22Rv1 (cell line): ENCODE data around the gene DYNLT2.

Experiments used
- H3K27ac ChIP-seq: fragments of 450-650 bp; 2 replicates; pipeline ENCODE4 v1.5.1; 2017
- ZFX ChIP-seq: fragments of 450-650 bp; IDR thresholded peaks from 2 replicates; pipeline ENCODE4 v1.6.1; 2017; ENCODE audit warnings: antibody characterized with exemption, borderline replicate concordance
- TF ChIP-seq, protein P1 (sequence below): fragments of 450-650 bp; IDR thresholded peaks from 2 replicates; pipeline ENCODE4 v1.5.1; 2017; ENCODE audit warnings: mild to moderate bottlenecking

Gene DYNLT2, protein sequence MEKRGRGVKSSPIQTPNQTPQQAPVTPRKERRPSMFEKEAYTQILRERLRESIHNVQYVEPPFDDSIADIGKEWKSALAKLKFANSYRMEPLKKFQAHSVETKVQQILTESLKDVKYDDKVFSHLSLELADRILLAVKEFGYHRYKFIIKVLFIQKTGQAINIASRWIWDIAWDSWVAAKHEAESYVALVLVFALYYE

DNA sequence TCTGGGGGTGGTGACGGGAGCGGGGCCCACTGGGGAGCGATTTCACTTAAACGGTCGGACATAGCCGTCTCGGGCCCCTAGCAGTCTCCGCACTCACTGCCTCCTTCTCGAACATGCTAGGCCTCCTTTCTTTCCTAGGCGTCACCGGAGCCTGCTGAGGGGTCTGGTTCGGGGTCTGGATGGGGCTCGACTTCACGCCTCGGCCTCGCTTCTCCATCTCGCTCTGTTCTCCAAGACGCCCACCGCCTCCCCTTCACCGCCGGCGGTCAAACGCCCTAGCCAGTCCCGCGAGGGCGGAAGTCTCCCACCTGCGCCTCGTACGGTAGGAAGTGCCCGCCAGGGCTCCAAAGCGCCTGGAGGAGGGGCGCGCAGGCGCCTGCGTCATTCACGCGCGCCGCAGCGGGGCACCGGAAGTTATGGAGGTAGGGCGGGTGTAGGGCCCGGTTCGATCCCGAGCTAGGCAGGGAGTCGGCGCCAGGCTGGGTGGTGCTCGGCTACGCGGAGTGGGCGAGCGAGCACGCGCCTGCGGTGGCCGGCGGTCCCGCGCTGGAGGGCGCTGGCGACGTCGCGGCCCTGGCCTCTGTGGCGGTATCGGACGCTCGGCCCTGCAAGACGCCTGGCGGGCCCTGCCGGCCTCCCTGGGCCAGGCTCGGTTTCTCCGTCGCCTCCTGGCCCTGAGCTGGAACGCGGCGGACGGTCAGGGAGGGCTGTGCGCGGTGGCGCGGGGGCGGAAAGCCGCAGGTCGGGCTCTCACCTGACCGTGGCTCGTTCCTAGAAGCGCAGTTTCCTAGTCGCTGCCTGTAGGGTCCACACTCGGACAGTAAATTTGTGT, at the start of gene DYNLT2, which contains the start of gene ERMARD:
Gene DYNLT2, minus strand, starts transcription at position 331 of the 832 bp plus-strand sequence. Its CDS starts 114 bp downstream, at position 217.
Gene ERMARD, plus strand, starts transcription at position 381 of the 832 bp plus-strand sequence. Its CDS starts 36 bp downstream, at position 417.
- TF ChIP-seq, protein P1, sequence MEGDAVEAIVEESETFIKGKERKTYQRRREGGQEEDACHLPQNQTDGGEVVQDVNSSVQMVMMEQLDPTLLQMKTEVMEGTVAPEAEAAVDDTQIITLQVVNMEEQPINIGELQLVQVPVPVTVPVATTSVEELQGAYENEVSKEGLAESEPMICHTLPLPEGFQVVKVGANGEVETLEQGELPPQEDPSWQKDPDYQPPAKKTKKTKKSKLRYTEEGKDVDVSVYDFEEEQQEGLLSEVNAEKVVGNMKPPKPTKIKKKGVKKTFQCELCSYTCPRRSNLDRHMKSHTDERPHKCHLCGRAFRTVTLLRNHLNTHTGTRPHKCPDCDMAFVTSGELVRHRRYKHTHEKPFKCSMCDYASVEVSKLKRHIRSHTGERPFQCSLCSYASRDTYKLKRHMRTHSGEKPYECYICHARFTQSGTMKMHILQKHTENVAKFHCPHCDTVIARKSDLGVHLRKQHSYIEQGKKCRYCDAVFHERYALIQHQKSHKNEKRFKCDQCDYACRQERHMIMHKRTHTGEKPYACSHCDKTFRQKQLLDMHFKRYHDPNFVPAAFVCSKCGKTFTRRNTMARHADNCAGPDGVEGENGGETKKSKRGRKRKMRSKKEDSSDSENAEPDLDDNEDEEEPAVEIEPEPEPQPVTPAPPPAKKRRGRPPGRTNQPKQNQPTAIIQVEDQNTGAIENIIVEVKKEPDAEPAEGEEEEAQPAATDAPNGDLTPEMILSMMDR: peak; percentile 40
- no peak for TF ChIP-seq ZFX

DNA sequence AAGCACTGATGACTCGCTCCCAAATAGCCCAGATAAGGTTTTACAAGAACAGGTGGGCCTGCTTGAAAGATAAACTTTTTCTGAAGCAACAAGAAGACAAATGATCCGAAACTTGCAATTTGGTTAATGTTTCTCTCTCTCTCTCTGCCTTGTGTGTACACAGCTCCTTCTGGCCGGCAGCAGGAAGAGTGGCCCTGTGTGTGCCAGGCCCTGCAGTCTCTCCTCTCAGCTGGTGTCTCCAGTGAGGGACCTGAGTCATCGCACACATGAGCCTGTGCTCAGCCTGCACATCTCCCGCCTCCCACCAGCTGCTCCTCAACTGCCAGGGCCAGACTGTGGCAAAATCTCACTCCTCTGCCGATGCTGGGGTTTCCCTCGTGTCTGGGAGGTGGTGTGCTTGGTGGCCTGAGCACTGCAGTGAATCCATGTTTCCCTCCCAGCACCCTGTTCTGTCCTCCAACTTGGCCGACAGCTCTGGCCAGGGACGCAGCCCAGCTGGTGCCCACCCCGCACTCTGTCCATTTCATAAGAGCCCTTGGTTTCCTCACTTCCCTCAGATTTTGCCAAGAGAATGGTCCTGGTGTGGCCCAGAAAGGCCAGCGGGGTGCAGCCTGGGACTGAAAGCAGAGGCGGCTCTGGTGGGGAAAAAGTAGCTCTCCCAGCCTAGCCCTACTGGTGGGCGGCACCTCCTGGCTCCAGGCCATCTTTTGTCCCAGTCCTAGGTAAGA, 49.5 kb upstream of the DYNLT2 start:
- TF ChIP-seq, protein P1: no peak
- TF ChIP-seq ZFX: no peak
- H3K27ac ChIP-seq: no peak overlapping the region

More for the DNA sequence above, at the start of gene DYNLT2, which contains the start of gene ERMARD:
- H3K27ac ChIP-seq: peak within 1 kb of the TSS; percentile 93

DNA sequence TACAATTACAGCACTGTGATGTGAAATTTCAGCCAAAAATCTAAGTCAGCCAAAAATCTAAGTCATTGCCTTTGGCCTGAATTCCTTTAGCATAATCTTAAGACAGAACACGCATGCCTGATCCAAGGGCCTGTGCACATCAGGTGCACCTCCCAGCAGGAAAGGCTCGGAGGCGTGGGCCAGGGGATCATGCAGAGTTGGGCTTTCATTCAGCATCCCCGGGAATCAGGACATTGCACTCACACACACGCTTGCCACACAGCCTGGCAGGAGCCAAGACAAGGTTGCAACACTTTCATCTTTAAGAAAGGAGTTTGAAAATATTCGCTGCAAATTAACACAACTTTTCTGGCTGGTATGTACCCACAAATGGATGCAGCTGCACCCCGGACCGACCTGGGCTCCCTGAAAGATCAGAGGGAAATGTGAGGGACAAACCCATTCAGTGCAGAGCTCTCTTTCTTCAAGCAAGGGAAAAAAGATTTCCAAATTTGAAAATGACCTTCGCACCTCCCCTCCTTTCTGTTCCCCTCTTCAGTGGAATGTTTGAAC, 48.8 kb upstream of the DYNLT2 start:
- TF ChIP-seq, protein P1: no peak
- no peak for TF ChIP-seq ZFX
- no peak overlapping the region for H3K27ac ChIP-seq

DNA sequence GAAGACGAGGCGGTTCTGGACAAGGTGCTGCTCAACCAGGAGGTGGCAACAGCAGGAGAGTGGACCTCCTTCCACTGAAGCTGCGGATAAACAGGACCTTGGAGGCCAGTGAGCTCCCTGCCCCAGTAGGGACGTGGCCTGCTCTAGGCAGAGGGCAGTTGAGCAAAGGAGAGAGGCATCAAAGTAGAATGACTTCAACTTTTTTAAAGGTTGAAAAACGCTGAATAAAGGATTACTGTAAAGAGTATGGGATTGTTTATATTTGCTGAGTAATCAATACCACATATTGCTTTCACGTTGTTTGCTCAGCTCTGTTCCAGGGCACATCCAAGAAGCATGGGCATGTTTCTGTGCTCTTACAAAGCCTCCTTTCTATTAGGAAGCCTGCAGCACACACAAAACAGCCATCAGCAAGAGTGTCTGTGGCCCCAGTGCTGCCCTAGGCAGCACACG, 48.1 kb upstream of the DYNLT2 start:
- TF ChIP-seq, protein P1: no peak
- TF ChIP-seq ZFX: no peak
- no peak overlapping the region for H3K27ac ChIP-seq

DNA sequence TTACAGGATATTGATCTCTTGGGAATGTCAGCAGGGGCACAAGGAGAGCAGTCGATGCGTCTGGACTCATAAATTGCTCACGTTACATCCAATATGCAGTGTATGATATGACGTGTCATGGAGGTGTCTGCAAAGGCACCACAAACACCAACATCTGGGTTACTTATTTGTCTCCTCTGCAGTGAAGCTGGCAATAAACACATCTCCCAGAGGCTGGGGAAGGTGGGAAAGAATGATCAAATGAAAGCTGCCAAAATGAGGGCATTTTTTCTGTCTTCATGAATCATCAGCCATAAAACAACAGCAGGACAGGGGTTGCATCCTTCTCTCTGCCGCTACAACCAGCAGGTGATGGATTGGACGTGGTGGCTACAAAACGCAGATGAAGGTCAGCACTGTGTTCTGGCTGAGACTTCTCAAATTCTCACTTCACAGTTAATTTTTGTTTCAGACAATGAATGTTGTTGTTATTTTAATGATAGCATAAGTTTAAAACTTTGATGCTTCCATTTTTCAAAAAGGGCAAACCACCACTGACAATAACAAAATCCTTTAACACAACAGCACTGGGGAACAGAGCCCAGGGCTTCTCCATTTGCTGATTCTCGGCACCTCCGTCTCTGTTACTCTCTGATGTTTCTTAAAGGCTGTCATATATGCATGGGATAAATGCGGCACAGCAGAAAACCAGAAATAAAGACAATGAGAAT, 47.5 kb upstream of the DYNLT2 start:
- TF ChIP-seq ZFX: no peak
- TF ChIP-seq, protein P1: no peak
- no peak overlapping the region for H3K27ac ChIP-seq

DNA sequence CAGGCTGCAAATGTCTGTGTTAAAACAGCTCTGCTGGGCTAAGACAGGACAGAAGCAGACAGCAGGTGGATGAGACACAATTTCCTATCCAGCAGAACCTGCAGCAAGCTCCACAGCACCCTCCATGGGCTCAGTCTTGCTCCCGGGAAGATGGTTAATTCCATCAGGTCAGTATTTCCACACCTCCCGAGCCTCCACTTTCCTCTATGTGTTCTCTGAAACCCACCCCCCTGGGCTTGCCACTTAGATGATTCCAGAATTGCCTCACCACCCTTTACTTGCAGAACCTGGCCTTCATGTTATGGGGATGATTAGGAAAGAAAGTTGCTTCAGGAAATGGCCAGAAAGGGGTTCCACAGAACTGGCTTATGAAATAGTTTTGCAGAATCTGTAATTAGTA, 43.8 kb upstream of the DYNLT2 start:
- TF ChIP-seq, protein P1: no peak
- TF ChIP-seq ZFX: no peak

More for the DNA sequence above, 43.8 kb upstream of the DYNLT2 start:
- no peak overlapping the region for H3K27ac ChIP-seq
